T-cell (primary cell): ENCODE data around the gene SPAG7. TPM values are rescaled to one million over a fixed set of nuclear protein-coding genes. Genes with fewer than 3 reads are reported as not detected.

Experiments used
- ATAC-seq, 4 experiments: fragments of 200-7000 bp in 3 of 4; fragments of 150-1000 bp in 1 of 4; cut with Tn5 transposase; replicated peaks in 1 of 4; 1 replicate in 3 of 4; 2 replicates in 1 of 4; pipeline ENCODE4 v1.10.0; 2021; ENCODE audit warnings: moderate library complexity in 3 of 4, mild to moderate bottlenecking in 2 of 4, moderate number of reproducible peaks in 1 of 4
- CTCF ChIA-PET, 2 donors: fragments of 300-600 bp; sonication (Branson Sonifier 250); formaldehyde crosslinking; loops; one replicate each; lab custom pipeline; 2022; ENCODE audit warnings: antibody characterized with exemption in 2 of 2; lab: Charles Lee
- POLR2A ChIA-PET, 2 donors: fragments of 300-600 bp; sonication (Branson Sonifier 250); formaldehyde crosslinking; loops; one replicate each; lab custom pipeline; 2022; ENCODE audit warnings: antibody characterized with exemption in 2 of 2; lab: Charles Lee
- DNase-seq, 35 experiments: peaks; one replicate each; pipeline versions ENCODE4 v3.0.0 to v3.0.0-alpha.2; 2013 to 2023
- H3K27ac ChIP-seq: one replicate; pipeline ENCODE4 v1.5.1; 2013; ENCODE audit warnings: low read length
- H3K27me3 ChIP-seq, 2 experiments: replicated peaks in 1 of 2; 1 replicate in 1 of 2; 2 replicates in 1 of 2; pipeline versions ENCODE4 v1.6.1 to v1.7.0; 2013; ENCODE audit warnings: low read length in 1 of 2, mixed read lengths in 1 of 2; ENCODE audit not compliant: control insufficient read depth in 2 of 2, insufficient read depth in 2 of 2; ENCODE audit errors: extremely low read depth in 1 of 2
- H3K36me3 ChIP-seq, 2 donors: 1 replicate in 1 of 2; 2 replicates in 1 of 2; pipeline versions ENCODE4 v1.6.1 to v1.7.0; 2013; ENCODE audit warnings: low read length in 1 of 2; ENCODE audit not compliant: control insufficient read depth in 2 of 2, insufficient read depth in 1 of 2; ENCODE audit errors: extremely low read depth in 1 of 2
- H3K4me1 ChIP-seq, 2 experiments: 1 replicate in 1 of 2; 2 replicates in 1 of 2; pipeline versions ENCODE4 v1.6.1 to v1.7.0; 2013; ENCODE audit warnings: low read length in 2 of 2, mixed read lengths in 1 of 2; ENCODE audit not compliant: insufficient read depth in 2 of 2, control insufficient read depth in 1 of 2; ENCODE audit errors: extremely low read depth in 1 of 2
- H3K4me3 ChIP-seq, 2 donors: 1 replicate in 1 of 2; 2 replicates in 1 of 2; pipeline versions ENCODE4 v1.5.1 to v1.7.0; 2013; ENCODE audit warnings: mild to moderate bottlenecking in 2 of 2, low read length in 1 of 2, moderate library complexity in 1 of 2; ENCODE audit not compliant: control insufficient read depth in 1 of 2; ENCODE audit errors: extremely low read depth in 1 of 2
- H3K9me3 ChIP-seq: 2 replicates; pipeline ENCODE4 v1.7.0; 2013
- H3K27ac Mint-ChIP-seq, 2 donors: one replicate each; pipeline ENCODE4 v1.8.0; 2020 to 2021; ENCODE audit warnings: mild to moderate bottlenecking in 2 of 2, mixed read lengths in 2 of 2
- H3K27me3 Mint-ChIP-seq, 2 donors: one replicate each; pipeline ENCODE4 v1.8.0; 2021 to 2022; ENCODE audit warnings: mixed read lengths in 2 of 2
- H3K36me3 Mint-ChIP-seq: one replicate; pipeline ENCODE4 v1.8.0; 2021; ENCODE audit warnings: mixed read lengths
- H3K4me1 Mint-ChIP-seq, 3 donors: one replicate each; pipeline ENCODE4 v1.8.0; 2020 to 2022; ENCODE audit warnings: mixed read lengths in 3 of 3, mild to moderate bottlenecking in 1 of 3
- H3K4me3 Mint-ChIP-seq, 3 donors: one replicate each; pipeline ENCODE4 v1.8.0; 2020 to 2022; ENCODE audit warnings: mild to moderate bottlenecking in 3 of 3, mixed read lengths in 3 of 3, moderate library complexity in 3 of 3
- H3K9me3 Mint-ChIP-seq, 3 donors: one replicate each; pipeline ENCODE4 v1.8.0; 2020 to 2022; ENCODE audit warnings: mixed read lengths in 3 of 3
- WGBS: methylation state at CpG from one replicate; pipeline ENCODE4 v1.1.5; 2013; ENCODE audit warnings: missing lambda C conversion rate; ENCODE audit not compliant: insufficient coverage; 5-methylcytosine and 5-hydroxymethylcytosine counted together
- total RNA-seq, 35 experiments: library from RNA in 6 of 35; stranded (reverse) in 6 of 35; fragments of 120-200 nt in 1 of 35; gene quantifications; one replicate each; pipeline versions ENCODE4 v1.2.1 to v1.2.4 and lab custom pipeline; 2013 to 2026

Gene SPAG7
- total RNA-seq, 5 donors from 2014 or later (not counting 1 experiment from before 2014, with no cell fraction given) = 36.4 to 65.6 (median 55.8) TPM

DNA sequence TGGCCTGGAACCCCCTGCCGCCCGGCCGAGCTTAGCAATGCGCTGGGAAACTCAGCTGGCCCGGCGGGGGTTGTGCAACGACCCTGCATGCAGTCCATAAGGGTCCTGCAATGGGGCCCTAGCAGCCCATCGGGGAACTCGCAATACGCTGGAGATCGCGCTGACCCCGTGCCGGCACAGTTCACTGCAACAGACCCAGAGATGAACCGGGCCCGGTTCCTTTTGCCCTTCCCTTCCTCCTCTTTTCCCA is 28.1 kb downstream of the SPAG7 start:
- ChIA-PET CTCF (interaction anchor here (0.5 to 2.0 kb wide), 8 partner anchors 10 to 229 kb away, joined by 3 to 19 read pairs (median 4); partner anchors contain the start of genes ARRB2 (in 1 of the 2), C17orf107 (in 1 of the 2), CAMTA2 (in 1 of the 2) and SPAG7 (in 1 of the 2)), POLR2A (interaction anchor here (0.6 to 1.5 kb wide), 3 partner anchors 28 to 217 kb away, joined by 3 to 8 read pairs (median 5); partner anchors contain the start of genes CHRNE (in 1 of the 2) and SPAG7 (in 1 of the 2))
- Histone ChIP-seq H3K4me3 (peak overlapping the region; percentile 84 to 85), H3K4me1 (peaks cover 26 to 59% of the 10 kb centered on the region in 2 experiments), H3K36me3 (peaks cover 11 to 41% of the 10 kb centered on the region in 2 donors), H3K27ac (peak overlapping the region; percentile 77), H3K9me3 (no peaks in the 10 kb centered on the region), H3K27me3 (no peaks in the 10 kb centered on the region)
- Mint-ChIP-seq H3K36me3 (peaks cover 38% of the 10 kb centered on the region), H3K4me1 (peaks cover 61 to 71% (median 62%) of the 10 kb centered on the region in 3 donors), H3K4me3 (peak overlapping the region; percentile 91 to 100 (median 94)), H3K27me3 (no peaks in the 10 kb centered on the region), H3K27ac (peak overlapping the region; percentile 86 to 96), H3K9me3 (no peaks in the 10 kb centered on the region)
- 0% methylated on average over 16 of the region's 16 CpGs for WGBS
- peak in 3 of 4 experiments; percentile 2 to 5 (median 3) for ATAC-seq
- peak in 2 of 35 experiments; percentile 16 for DNase-seq

DNA sequence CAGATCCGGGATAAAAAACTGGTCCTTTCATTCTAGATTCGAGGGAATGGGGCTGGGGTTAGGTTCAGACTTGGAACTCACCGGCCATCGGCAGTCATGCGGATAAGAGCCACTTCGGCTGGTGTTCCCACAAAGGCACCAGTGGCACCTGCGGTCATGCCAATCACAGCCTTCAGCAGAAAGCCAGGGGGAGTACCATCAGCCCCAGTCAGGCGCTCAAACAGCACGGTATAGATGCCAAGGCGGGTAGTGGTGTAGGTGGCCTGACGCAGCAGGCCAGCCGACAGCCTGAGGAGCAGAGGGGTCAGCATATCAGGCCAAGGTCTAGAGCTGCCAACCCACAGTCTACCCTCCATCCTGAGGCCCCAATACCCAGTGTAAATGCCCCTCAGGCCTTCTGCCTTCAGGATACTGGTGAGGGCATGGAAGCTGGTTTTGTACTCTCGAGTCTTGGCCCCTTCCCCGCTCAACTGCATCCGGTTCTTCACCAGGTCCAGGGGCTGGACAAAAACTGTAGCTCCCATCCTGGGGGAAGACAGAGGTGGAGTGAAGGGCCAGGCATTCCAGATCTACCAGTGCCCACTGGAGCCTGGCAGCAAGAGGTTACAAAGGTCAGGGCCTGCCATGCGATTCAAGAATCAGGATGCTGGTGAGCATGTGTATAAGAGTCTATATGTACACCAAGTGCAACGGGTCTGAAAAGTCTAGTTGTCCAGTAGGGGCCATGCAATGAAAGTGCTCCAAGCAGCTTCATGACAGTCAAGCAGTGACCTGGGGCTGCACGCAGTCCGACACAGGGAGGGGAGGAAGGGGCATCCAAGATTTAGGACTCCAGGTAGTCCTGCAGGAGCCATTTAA is 28.7 kb downstream of the SPAG7 start:
- ChIA-PET POLR2A (interaction anchor here in 1 of 2 donors (0.6 kb wide), 1 partner anchor 216 kb away, joined by 3 read pairs; no protein-coding TSS in a partner anchor), CTCF (interaction anchor here (0.5 to 2.0 kb wide), 6 partner anchors 10 to 688 kb away, joined by 3 to 19 read pairs (median 5); partner anchors contain the start of genes CAMTA2 (in 1 of the 2) and SPAG7 (in 1 of the 2))
- Mint-ChIP-seq H3K4me3 (peak overlapping the region; percentile 91 to 100 (median 94)), H3K27me3 (no peaks in the 10 kb centered on the region), H3K9me3 (no peaks in the 10 kb centered on the region), H3K36me3 (peaks cover 33% of the 10 kb centered on the region), H3K4me1 (peaks cover 61 to 71% (median 62%) of the 10 kb centered on the region in 3 donors), H3K27ac (peak overlapping the region; percentile 86 to 96)
- Histone ChIP-seq H3K4me1 (peaks cover 22 to 59% of the 10 kb centered on the region in 2 experiments), H3K9me3 (no peaks in the 10 kb centered on the region), H3K4me3 (peak overlapping the region; percentile 84 to 85), H3K27ac (peak overlapping the region; percentile 77), H3K36me3 (peaks cover 11 to 38% of the 10 kb centered on the region in 2 donors), H3K27me3 (no peaks in the 10 kb centered on the region)
- WGBS = 55% methylated on average over 15 of the region's 19 CpGs
- peak in 1 of 35 experiments; percentile 33 for DNase-seq
- ATAC-seq = no peak

DNA sequence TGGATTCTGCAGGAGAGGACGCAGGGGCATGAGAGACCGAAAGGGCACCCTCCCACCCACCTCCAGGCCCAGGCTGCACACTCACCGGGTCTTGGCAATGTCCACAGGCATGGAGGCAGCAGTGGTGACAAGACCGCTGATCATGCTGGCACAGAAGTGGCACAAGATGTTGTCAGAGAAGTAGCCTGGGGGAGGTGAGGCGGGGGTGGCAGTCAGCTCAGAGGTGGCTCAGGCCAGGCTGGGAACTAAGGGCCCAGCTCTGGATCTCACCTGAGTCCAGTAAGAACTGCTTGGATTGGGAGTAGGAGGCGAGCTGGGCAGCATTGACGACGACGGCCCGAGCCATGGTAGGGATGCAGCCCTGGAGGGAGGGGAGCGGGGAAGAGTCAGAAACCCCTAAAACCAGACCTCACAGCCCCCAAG is 29.5 kb downstream of the SPAG7 start:
- Mint-ChIP-seq H3K4me1 (peaks cover 61 to 70% (median 62%) of the 10 kb centered on the region in 3 donors), H3K36me3 (peaks cover 30% of the 10 kb centered on the region), H3K4me3 (peak overlapping the region; percentile 91 to 100 (median 94)), H3K27ac (peak overlapping the region; percentile 66), H3K27me3 (no peaks in the 10 kb centered on the region), H3K9me3 (no peaks in the 10 kb centered on the region)
- 100% methylated on average over 4 of the region's 11 CpGs for WGBS
- DNase-seq = no peak
- no peak for ATAC-seq
- Histone ChIP-seq H3K36me3 (peaks cover 5 to 30% of the 10 kb centered on the region in 2 donors), H3K9me3 (no peaks in the 10 kb centered on the region), H3K27me3 (no peaks in the 10 kb centered on the region), H3K27ac (no peak overlapping the region), H3K4me3 (peak overlapping the region in 1 of 2 donors; percentile 84), H3K4me1 (peaks cover 15 to 56% of the 10 kb centered on the region in 2 experiments)
- ChIA-PET CTCF (interaction anchor here in 1 of 2 donors (0.6 kb wide), 1 partner anchor 687 kb away, joined by 3 read pairs; no protein-coding TSS in a partner anchor), POLR2A (interaction anchor here in 1 of 2 donors (0.6 kb wide), 1 partner anchor 364 kb away, joined by 5 read pairs; no protein-coding TSS in a partner anchor)

DNA sequence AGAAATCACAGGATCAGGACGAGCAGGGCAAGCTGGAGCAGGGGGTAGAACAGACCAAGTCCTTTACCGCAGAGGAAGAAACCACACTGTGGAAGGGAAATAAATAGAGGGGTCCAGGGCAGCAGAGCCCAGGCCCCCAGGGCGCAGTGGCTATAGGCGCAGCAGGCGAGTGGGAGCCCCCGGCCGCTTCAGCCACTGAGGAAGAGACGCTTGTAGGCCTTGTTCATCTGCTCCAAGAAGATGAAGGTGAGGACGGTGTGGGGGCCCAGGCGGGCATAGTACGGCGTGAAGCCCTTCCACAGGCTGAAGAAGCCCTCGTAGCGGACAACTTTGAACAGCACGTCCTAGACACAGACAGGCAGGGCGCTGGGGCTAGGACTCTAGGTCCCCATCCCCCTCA is 30.1 kb downstream of the SPAG7 start:
- Histone ChIP-seq H3K4me1 (peaks cover 10 to 51% of the 10 kb centered on the region in 2 experiments), H3K4me3 (no peak overlapping the region), H3K36me3 (peaks cover 3 to 24% of the 10 kb centered on the region in 2 donors), H3K27ac (no peak overlapping the region), H3K9me3 (no peaks in the 10 kb centered on the region), H3K27me3 (no peaks in the 10 kb centered on the region)
- no peak for ATAC-seq
- peaks cover 28% of the 10 kb centered on the region for H3K36me3 Mint-ChIP-seq
- H3K4me3 Mint-ChIP-seq = peak overlapping the region in 1 of 3 donors; percentile 100
- peak overlapping the region in 1 of 2 donors; percentile 22 for H3K27ac Mint-ChIP-seq
- no peak for DNase-seq
- ChIA-PET CTCF (no interaction called here), POLR2A (interaction anchor here in 1 of 2 donors (0.6 kb wide), 1 partner anchor 365 kb away, joined by 5 read pairs; no protein-coding TSS in a partner anchor)
- H3K4me1 Mint-ChIP-seq = peaks cover 56 to 65% (median 62%) of the 10 kb centered on the region in 3 donors
- 99% methylated on average over 11 of the region's 16 CpGs for WGBS
- H3K27me3 Mint-ChIP-seq = no peaks in the 10 kb centered on the region
- no peaks in the 10 kb centered on the region for H3K9me3 Mint-ChIP-seq

DNA sequence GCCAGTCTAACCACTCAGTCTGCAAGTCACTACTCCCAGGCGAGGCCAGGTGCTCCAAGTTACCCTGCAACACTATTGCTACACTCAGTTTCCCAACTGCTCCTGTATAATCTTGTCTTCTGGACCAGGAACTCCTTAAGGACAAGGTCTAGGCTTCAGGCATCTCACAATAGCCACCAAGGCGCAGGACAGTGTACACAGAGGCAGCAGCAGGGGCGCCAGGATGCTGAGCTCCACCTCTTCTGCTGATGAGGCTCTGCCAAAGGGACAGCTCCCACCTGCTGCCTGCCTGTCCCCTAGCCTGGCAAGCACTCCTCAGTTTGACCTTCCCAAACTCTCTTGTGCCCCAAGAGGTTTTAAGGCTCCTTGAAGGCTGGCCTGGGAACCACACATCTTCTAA is 31.2 kb downstream of the SPAG7 start:
- Mint-ChIP-seq H3K9me3 (no peaks in the 10 kb centered on the region), H3K27ac (peak overlapping the region; percentile 23 to 26), H3K36me3 (peaks cover 18% of the 10 kb centered on the region), H3K4me3 (no peak overlapping the region), H3K4me1 (peaks cover 46 to 55% (median 51%) of the 10 kb centered on the region in 3 donors), H3K27me3 (no peaks in the 10 kb centered on the region)
- Histone ChIP-seq H3K36me3 (peaks cover 3 to 18% of the 10 kb centered on the region in 2 donors), H3K27ac (no peak overlapping the region), H3K4me3 (no peak overlapping the region), H3K9me3 (no peaks in the 10 kb centered on the region), H3K4me1 (peaks cover 2 to 40% of the 10 kb centered on the region in 2 experiments), H3K27me3 (no peaks in the 10 kb centered on the region)
- ChIA-PET CTCF (no interaction called here), POLR2A (no interaction called here)
- DNase-seq = no peak
- no peak for ATAC-seq
- WGBS = 93% methylated on average over 3 of the region's 3 CpGs

DNA sequence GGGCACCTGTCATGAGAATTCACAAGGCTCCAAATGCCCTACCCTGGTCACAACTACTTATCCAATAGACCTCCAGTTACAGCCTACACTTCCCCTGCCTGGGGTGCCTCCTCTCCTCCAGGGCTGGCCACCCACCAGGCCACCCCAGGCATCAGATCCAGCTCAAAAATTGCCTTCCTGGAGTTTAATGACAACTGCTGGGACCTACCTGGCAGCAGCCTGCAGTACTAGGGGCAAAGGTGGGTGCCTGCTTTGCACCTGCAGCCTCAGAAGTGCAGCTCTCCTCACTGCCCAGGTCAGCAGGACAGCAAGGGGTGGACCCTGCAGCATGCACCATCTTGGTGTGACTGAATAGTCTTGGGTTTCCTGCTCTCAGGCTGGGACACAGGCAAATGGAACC is 32.0 kb downstream of the SPAG7 start:
- no peaks in the 10 kb centered on the region for H3K27me3 Mint-ChIP-seq
- H3K36me3 Mint-ChIP-seq = peaks cover 22% of the 10 kb centered on the region
- POLR2A ChIA-PET = no interaction called here
- H3K4me3 Mint-ChIP-seq = no peak overlapping the region
- ATAC-seq = no peak
- no peak for DNase-seq
- H3K4me1 Mint-ChIP-seq = peaks cover 43 to 51% (median 43%) of the 10 kb centered on the region in 3 donors
- no peaks in the 10 kb centered on the region for H3K9me3 ChIP-seq
- no peak overlapping the region for H3K4me3 ChIP-seq
- no peaks in the 10 kb centered on the region for H3K9me3 Mint-ChIP-seq
- H3K36me3 ChIP-seq = peaks cover 3 to 18% of the 10 kb centered on the region in 2 donors
- peak overlapping the region; percentile 26 to 34 for H3K27ac Mint-ChIP-seq
- no peak overlapping the region for H3K27ac ChIP-seq
- no peaks in the 10 kb centered on the region for H3K27me3 ChIP-seq
- CTCF ChIA-PET = no interaction called here
- H3K4me1 ChIP-seq = peaks cover 0 to 35% of the 10 kb centered on the region in 2 experiments
